ENCODE data around the gene SPDYE4. TPM values are rescaled to one million over a fixed set of nuclear protein-coding genes. Genes with fewer than 3 reads are reported as not detected.

SPDYE4 gene
- total RNA-seq, 1 experiment from 2014 or later = not detected

- ATAC-seq = no peak
- intact Hi-C loops (cut with micrococcal nuclease; ENCODE audit: unreplicated experiment) = loop anchor here (10.0 kb wide), 1 partner anchor 327 kb away; no protein-coding TSS in a partner anchor
- in situ Hi-C loops (cut with HindIII; ENCODE audit: low pct_unique_long_range_greater_than_20kb, low sequenced_read_pairs) = no loop called here
- Histone ChIP-seq H3K9me3 (ENCODE audit: control insufficient read depth, insufficient read depth, low read depth, low read length) (no peaks in the 10 kb centered on the region), H3K27ac (ENCODE audit: low read length) (no peak overlapping the region), H3K27me3 (ENCODE audit: control insufficient read depth, insufficient read depth, low read length) (no peaks in the 10 kb centered on the region), H3K4me3 (ENCODE audit: low read depth in 2 of 2, low read length in 2 of 2) (no peak overlapping the region), H3K4me1 (ENCODE audit: control insufficient read depth, insufficient read depth, low read length) (no peaks in the 10 kb centered on the region), H3K36me3 (ENCODE audit: control insufficient read depth, insufficient read depth, low read length) (no peaks in the 10 kb centered on the region)
- POLR2A ChIA-PET = no interaction called here
- no peak for DNase-seq (ENCODE audit: low read depth, low spot score)
- CTCF ChIA-PET = interaction anchor here (0.6 kb wide), 1 partner anchor 20 kb away, joined by 3 read pairs; no protein-coding TSS in a partner anchor
- TF ChIP-seq SIN3A (IDR thresholded peaks at IDR 0.05; ENCODE audit: borderline replicate concordance, insufficient read depth, low read depth, low read length) = no peak
- TF ChIP-seq POLR2AphosphoS5 (IDR thresholded peaks at IDR 0.05; ENCODE audit: low read depth, low read length) = no peak
- TF ChIP-seq REST (IDR thresholded peaks at IDR 0.05; ENCODE audit: insufficient read depth in 1 of 2, low read depth in 2 of 2, low read length in 1 of 2) = no peak
- TF ChIP-seq, protein P1, sequence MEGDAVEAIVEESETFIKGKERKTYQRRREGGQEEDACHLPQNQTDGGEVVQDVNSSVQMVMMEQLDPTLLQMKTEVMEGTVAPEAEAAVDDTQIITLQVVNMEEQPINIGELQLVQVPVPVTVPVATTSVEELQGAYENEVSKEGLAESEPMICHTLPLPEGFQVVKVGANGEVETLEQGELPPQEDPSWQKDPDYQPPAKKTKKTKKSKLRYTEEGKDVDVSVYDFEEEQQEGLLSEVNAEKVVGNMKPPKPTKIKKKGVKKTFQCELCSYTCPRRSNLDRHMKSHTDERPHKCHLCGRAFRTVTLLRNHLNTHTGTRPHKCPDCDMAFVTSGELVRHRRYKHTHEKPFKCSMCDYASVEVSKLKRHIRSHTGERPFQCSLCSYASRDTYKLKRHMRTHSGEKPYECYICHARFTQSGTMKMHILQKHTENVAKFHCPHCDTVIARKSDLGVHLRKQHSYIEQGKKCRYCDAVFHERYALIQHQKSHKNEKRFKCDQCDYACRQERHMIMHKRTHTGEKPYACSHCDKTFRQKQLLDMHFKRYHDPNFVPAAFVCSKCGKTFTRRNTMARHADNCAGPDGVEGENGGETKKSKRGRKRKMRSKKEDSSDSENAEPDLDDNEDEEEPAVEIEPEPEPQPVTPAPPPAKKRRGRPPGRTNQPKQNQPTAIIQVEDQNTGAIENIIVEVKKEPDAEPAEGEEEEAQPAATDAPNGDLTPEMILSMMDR (IDR thresholded peaks at IDR 0.05) = no peak
- no TSS peak for BruUV-seq (replicated peaks)
Observed at GRCh38 chr17:8741366-8741765, 17.0 kb downstream of the SPDYE4 start.

- H3K27me3 ChIP-seq (ENCODE audit: control insufficient read depth, insufficient read depth, low read length) = no peaks in the 10 kb centered on the region
- in situ Hi-C loops (cut with HindIII; ENCODE audit: low pct_unique_long_range_greater_than_20kb, low sequenced_read_pairs) = no loop called here
- no peak for DNase-seq (ENCODE audit: low read depth, low spot score)
- H3K4me3 ChIP-seq (ENCODE audit: low read depth in 2 of 2, low read length in 2 of 2) = no peak overlapping the region
- TF ChIP-seq SIN3A (IDR thresholded peaks at IDR 0.05; ENCODE audit: borderline replicate concordance, insufficient read depth, low read depth, low read length) (no peak), REST (IDR thresholded peaks at IDR 0.05; ENCODE audit: insufficient read depth in 1 of 2, low read depth in 2 of 2, low read length in 1 of 2) (no peak), TCF7L2 (IDR thresholded peaks at IDR 0.05; ENCODE audit: low read depth, low read length) (no peak), POLR2AphosphoS5 (IDR thresholded peaks at IDR 0.05; ENCODE audit: low read depth, low read length) (no peak)
- TF ChIP-seq, protein P1 (IDR thresholded peaks at IDR 0.05) = no peak; the same call in 1 of the 2 replicates
- no peaks in the 10 kb centered on the region for H3K9me3 ChIP-seq (ENCODE audit: control insufficient read depth, insufficient read depth, low read depth, low read length)
- H3K27ac ChIP-seq (ENCODE audit: low read length) = no peak overlapping the region
- no peaks in the 10 kb centered on the region for H3K36me3 ChIP-seq (ENCODE audit: control insufficient read depth, insufficient read depth, low read length)
- ChIA-PET CTCF (interaction anchor here (0.6 kb wide), 1 partner anchor 19 kb away, joined by 3 read pairs; no protein-coding TSS in a partner anchor), POLR2A (no interaction called here)
- BruUV-seq (replicated peaks) = no TSS peak
- intact Hi-C loops (cut with micrococcal nuclease; ENCODE audit: unreplicated experiment) = loop anchor here (10.0 kb wide), 1 partner anchor 326 kb away; no protein-coding TSS in a partner anchor
- H3K4me1 ChIP-seq (ENCODE audit: control insufficient read depth, insufficient read depth, low read length) = no peaks in the 10 kb centered on the region
- ATAC-seq = no peak
Observed at GRCh38 chr17:8740486-8740885, 17.9 kb downstream of the SPDYE4 start.
